Epidermal melanocyte (primary cell): ENCODE data around the gene DNAH7.
"Not testable (repeated sequence)": the region's sequence is repeated elsewhere in the genome, so short reads cannot be mapped to it uniquely, and the experiment has no call there.

Experiments
- DNase-seq: peaks from one replicate; pipeline ENCODE4 v3.0.0; 2011; ENCODE audit warnings: low spot score; ENCODE audit not compliant: insufficient read length

DNAH7 gene

DNA sequence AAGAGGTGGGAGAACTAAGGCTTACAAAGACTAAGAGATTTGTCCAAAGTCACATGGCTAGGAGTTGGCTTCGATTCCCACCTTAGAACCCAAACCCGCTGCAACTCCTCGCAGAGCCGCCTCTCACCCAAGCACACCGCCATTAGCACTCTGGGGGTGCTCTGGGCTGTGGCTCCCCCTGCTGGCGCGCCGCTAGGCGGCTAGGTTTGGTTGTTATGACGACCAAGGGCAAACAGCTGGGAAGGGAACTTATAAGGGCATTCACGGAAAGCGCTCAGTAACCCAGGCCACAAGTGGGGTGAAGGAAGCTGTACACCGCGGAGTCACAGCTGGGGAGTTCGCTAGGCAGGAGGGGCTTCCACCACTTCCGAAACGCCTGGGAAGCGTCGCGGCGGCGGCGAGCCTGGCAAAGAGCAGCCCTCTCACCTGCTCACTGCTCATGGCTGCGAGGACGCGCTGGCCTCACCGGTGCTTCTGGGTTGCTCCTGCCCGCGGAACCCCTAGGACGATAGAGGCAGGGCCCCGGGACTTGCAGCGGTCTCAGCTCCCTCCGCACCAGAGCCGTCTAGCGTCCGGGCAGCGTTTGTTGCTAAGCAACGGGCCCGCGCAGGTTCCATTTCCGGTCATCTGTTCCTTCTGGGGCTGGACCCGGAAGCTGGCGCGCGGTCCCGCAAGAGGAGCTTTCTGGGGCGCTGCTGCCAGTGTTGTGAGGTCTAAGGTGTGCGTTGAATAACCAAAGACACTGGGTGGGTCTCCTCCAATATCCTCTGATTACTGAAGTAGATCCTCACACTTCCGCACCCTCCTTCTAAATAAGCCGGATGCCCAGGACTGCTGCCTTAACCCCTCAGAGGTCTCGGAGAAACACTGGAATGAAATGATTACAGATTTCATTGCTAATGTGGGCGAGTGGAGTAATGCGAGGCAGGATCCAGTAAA, at the start of gene DNAH7:
Gene DNAH7, minus strand, starts transcription at position 567 of the 939 bp plus-strand sequence. Its CDS starts 126 bp downstream, at position 441.
- peak; percentile 86 for DNase-seq

DNA sequence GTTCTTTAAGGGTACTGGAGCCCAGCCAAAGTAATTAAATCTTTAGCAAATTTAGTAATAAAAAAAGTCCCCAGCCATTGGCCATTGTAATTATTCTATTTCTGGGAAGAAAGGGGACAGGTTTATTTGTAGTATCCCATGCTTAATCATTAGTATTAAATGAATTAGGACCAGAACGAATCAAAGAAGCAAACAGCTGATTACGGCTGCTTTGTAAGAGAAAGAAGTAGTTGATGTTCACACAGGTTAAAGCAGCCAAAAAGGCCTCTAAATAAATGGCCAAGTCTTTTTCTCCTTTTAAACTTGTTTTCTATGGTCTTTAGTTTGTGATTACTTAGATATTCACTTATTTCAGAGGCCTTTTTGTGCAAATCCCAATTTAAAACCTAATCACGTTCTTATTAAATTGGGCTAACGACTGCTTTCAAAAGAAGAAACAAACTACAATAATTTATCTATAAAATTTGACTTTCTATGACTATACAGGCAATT, 48.6 kb upstream of the DNAH7 start:
- DNase-seq = no peak

DNA sequence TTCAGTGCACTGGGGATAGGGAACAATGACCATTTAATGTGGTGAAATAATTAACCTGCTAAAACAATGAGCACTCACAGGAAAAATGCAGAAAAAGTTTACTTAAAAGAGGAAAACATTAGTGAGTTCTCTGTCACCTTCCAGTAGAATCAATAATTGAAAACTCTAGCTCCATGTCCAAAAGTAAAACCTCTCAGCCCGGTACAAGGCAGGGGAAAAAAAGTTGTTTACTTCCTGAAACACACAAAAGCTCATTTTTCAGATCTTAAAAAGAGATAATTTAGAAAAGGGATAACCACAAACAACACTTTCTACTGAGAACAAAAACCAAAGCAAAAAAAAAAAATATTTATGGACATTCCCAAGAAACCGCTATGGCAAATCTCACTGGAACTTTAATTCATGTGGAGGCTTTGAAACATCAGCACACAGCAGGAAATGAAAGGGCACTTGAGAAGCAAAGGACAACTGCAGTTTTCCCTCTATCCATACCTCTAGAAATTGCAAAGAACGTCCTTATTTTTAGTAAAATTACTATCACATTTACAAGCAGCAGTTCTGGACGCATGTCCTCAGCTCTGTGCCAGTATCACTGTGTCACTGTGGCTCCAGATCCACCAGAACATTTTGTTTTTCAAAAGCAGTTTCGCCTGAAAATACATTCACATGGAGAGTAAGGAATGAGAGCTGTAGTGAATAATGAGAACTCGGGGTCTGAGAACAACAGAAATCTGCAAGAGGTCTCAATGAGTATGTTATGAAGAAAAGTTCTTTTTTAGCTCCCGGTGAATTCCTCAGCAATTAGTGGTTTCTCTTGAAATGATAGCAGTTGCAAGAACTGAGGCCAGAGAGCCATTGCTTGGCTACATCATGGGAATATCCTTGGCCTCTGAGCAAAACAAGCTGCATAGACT, 44.7 kb upstream of the DNAH7 start:
- no peak for DNase-seq

- no peak for DNase-seq
These were observed 43.9 kb upstream of the DNAH7 start for GRCh38 chr2:196112418-196113034.

- no peak for DNase-seq
These were observed 40.0 kb upstream of the DNAH7 start for GRCh38 chr2:196108604-196109003.

DNA sequence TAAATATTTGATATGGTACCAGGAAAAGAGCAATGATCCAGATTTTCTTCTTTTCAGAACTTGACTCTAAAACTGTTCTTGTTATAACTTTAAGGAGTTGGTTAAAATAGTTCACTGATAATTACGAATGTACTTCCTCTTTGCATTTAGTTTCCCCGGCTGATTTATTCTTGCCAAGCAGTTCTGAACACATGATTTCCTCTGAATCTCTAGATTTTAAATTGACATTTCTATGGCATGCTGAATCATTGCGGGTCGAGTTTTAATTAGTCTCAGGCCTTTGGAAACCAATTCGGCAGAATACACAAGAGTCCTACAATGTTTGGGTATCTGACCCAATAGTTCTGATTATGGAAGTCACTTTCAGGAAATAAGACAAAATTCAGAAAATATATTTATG, 37.3 kb upstream of the DNAH7 start:
- no peak for DNase-seq

- DNase-seq = no peak
These were observed 35.4 kb upstream of the DNAH7 start for GRCh38 chr2:196104066-196104465.

DNA sequence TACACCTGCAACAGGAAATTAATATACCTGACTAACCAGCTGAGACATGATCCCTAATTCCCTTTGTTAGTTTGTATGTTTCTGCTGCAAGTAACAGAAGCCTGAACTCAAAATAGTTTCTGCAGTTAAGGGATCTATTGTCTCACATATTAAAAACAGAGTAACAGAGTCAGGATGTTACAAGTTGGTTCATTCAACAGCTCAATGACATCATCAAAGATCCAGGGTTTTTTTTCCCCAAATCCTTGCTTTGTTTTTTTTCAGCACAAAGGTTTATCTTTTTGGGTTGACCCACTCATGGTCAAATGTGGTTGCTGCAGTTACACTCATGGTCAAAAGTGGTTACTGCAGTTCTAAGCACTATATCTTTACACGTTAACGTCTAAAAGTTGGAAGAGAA, 35.0 kb upstream of the DNAH7 start:
- no peak for DNase-seq

GRCh38 chr2:196101325-196101991, 32.8 kb upstream of the DNAH7 start:
- DNase-seq = no peak

GRCh38 chr2:196099916-196100315, 31.3 kb upstream of the DNAH7 start:
- DNase-seq = no peak

- DNase-seq = no peak
These were observed 29.4 kb upstream of the DNAH7 start for GRCh38 chr2:196097864-196098660.

DNA sequence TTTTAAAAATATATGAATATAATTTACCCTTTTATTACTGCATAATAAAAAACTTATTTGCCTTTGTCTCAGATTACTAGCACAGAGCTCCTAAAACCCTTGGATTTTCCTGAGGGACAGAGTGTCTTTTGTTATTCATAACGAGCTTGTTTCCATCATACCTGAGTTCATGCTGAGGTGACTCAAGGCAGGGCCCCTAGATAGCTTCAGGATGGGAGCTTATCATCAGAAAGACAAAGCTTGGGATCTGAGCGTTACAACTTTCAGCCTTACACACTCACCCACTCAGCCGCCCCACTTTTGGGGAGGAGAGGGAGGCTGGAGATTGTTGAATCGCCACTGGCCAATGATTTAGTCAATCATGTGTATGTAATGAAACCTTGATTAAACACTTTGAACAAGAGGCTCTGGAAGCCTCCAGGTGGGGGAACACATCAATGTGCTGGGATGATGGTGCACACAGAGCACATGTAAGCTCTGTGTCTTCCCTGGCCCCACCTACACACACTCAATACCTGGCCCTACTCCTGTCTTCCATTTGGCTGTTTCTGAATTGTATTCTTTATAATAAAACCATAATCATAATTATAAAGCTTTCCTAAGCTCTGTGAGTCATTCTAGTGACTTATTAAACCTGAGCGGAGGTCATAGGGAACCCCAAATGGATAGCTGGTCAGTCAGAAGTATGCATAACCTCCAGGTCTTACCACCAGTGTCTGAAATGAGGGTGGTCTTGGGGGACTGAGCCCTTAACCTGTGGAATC, 28.5 kb upstream of the DNAH7 start:
- no peak for DNase-seq

DNA sequence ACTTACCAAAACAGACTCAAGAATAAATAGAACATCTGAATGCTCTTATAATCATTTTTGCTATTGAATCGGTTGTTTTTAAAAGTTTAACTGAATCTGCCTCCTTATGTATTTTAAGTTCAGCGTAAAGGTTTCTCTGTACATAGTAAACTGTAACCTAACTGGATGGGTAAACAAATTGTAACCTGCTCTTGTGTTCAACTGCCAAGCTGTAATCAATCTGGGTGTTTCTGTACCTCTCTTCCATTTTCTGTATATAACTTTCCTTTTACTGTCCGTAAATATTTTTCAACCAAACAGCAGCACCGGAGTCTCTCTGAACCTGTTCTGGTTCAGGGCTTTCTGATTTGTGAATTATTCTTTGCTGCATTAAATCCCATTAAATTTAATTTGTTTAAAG, 27.6 kb upstream of the DNAH7 start:
- DNase-seq = no peak

DNA sequence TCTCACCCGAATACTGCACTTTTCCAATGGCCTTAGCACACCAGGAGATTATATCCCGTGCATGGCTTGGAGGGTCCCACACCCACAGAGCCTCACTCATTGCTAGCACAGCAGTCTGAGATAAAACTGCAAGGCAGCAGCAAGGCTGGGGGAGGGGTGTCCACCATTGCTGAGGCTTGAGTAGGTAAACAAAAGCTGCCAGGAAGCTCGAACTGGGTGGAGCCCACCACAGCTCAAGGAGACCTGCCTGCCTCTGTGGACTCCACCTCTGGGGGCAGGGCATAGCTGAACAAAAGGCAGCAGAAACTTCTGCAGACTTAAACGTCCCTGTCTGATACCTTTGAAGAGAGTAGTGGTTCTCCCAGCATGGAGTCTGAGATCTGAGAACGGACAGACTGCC, 20.8 kb upstream of the DNAH7 start:
- DNase-seq = not testable (repeated sequence)

GRCh38 chr2:196088203-196088602, 19.6 kb upstream of the DNAH7 start:
- no peak for DNase-seq

DNA sequence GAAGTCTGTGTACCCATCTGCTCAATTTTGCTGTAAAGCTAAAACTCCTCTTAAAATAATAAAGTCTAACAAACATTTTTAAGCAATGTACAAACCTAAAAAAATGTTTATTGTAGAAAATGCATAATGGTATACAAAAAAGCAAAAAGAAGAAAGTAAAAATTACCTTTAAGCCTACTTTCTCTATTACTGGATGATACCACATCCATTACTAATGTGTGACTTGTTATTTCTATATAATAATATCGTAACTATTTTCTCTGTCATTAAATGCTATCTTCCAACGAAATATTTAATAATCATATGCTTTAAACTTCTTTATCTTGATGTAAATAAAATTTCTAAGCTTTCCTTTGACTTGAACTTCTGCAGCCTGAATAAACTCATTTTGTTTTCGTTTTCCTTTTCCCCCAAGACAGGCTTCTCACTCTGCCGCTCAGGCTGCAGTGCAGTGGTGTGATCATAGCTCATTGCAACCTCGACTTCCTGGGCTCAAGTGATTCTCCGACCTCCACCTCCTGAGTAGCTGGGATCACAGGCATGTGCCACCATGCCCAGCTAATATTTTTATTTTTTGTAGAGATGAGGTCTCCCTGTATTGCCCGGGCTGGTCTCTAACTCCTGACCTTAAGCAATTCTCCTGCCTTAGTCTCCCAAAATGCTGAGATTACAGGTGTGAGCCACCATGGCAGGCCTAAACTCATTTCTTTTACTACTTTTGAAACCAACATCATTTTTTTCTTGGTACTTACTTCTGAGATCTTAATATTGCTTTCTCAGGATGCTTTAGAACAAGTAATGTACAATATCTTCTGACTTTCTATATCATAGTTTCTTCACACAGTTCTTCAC, 18.1 kb upstream of the DNAH7 start:
- DNase-seq = no peak

GRCh38 chr2:196083601-196084000, 15.0 kb upstream of the DNAH7 start:
- no peak for DNase-seq

- DNase-seq = no peak
These were observed 11.9 kb upstream of the DNAH7 start for GRCh38 chr2:196080526-196080925.
